SU-DHL-6 (cell line): ENCODE results near the gene NEGR1.

Source experiments
- H2AFZ ChIP-seq: fragments of 200-600 bp; sonication (generic); 2 replicates; pipeline ENCODE4 v1.6.1; 2014; ENCODE audit warnings: low read depth, mild to moderate bottlenecking, moderate library complexity, mixed read lengths, antibody characterized with exemption, low read length; ENCODE audit not compliant: severe bottlenecking
- H3F3A ChIP-seq: fragments of 200-600 bp; shearing (Covaris generic); 2 replicates; pipeline ENCODE4 v1.6.0; 2016; ENCODE audit warnings: antibody characterized with exemption, mild to moderate bottlenecking; ENCODE audit not compliant: insufficient read depth
- H3K27ac ChIP-seq: fragments of 200-600 bp; sonication (generic); 2 replicates; pipeline ENCODE4 v1.5.1; 2016; ENCODE audit warnings: low read depth, mild to moderate bottlenecking, low read length, moderate library complexity, mixed read lengths
- H3K27me3 ChIP-seq: fragments of 200-600 bp; sonication (generic), shearing (Covaris generic); 2 replicates; pipeline ENCODE4 v1.6.0; 2014; ENCODE audit warnings: mild to moderate bottlenecking, low read length
- H3K36me3 ChIP-seq: fragments of 200-600 bp; sonication (generic); 2 replicates; pipeline ENCODE4 v1.6.1; 2014; ENCODE audit warnings: mild to moderate bottlenecking, low read length, mixed read lengths
- H3K4me2 ChIP-seq: fragments of 300-600, 200-600 bp; shearing (Covaris generic), sonication (generic); 2 replicates; pipeline ENCODE4 v1.6.0; 2014; ENCODE audit warnings: low read length, low read depth, mild to moderate bottlenecking; ENCODE audit not compliant: poor library complexity, severe bottlenecking
- H3K4me3 ChIP-seq: fragments of 200-600 bp; sonication (generic); 2 replicates; pipeline ENCODE4 v1.5.1; 2014; ENCODE audit warnings: antibody characterized with exemption, low read length, mild to moderate bottlenecking, mixed read lengths; ENCODE audit not compliant: insufficient read depth, poor library complexity, severe bottlenecking
- H3K79me2 ChIP-seq: fragments of 200-600 bp; sonication (generic); 2 replicates; pipeline ENCODE4 v1.6.1; 2014; ENCODE audit warnings: mild to moderate bottlenecking, low read length, moderate library complexity; ENCODE audit not compliant: insufficient read depth
- H3K9ac ChIP-seq: fragments of 200-600 bp; sonication (generic); 2 replicates; pipeline ENCODE4 v1.7.0; 2014; ENCODE audit warnings: mild to moderate bottlenecking, low read length
- H3K9me2 ChIP-seq: fragments of 200-600 bp; sonication (generic); replicated peaks from 2 replicates; pipeline ENCODE4 v1.6.1; 2014; ENCODE audit warnings: low read length; ENCODE audit not compliant: insufficient read depth
- H3K9me3 ChIP-seq: fragments of 200-600 bp; sonication (generic); 2 replicates; pipeline ENCODE4 v1.6.1; 2014; ENCODE audit warnings: low read length, mixed read lengths; ENCODE audit not compliant: insufficient read depth
- H4K20me1 ChIP-seq: fragments of 200-600 bp; sonication (generic); 2 replicates; pipeline ENCODE4 v1.6.1; 2014; ENCODE audit warnings: low read depth, mild to moderate bottlenecking, antibody characterized with exemption, low read length, moderate library complexity, mixed read lengths
- EZH2phosphoT487 ChIP-seq: fragments of 200-600 bp; sonication (generic), shearing (Covaris generic); conservative IDR thresholded peaks from 2 replicates; pipeline ENCODE4 v1.6.1; 2018; ENCODE audit warnings: mild to moderate bottlenecking, antibody characterized with exemption, low read length, moderate library complexity, mixed read lengths
- TF ChIP-seq, protein P1 (sequence below): fragments of 200-600 bp; sonication (generic); IDR thresholded peaks from one replicate; pipeline ENCODE4 v1.5.1; 2017; ENCODE audit warnings: antibody characterized with exemption, mild to moderate bottlenecking, low read length, moderate library complexity; ENCODE audit not compliant: insufficient read depth, poor library complexity, severe bottlenecking

The NEGR1 gene

GRCh38 chr1:71464016-71464415, 818.3 kb downstream of the NEGR1 start:
- Histone ChIP-seq H3K27ac (no peak overlapping the region), H2AFZ (no peak overlapping the region), H3K4me2 (no peak overlapping the region)

GRCh38 chr1:71463144-71463543, 819.2 kb downstream of the NEGR1 start:
- Histone ChIP-seq H3K4me2 (no peak overlapping the region), H3K27me3 (no peaks in the 10 kb centered on the region), H3K9me2 (no peaks in the 10 kb centered on the region), H3K9ac (no peak overlapping the region), H3K27ac (no peak overlapping the region), H3K9me3 (no peaks in the 10 kb centered on the region), H3K4me3 (no peak overlapping the region), H3F3A (no peaks in the 10 kb centered on the region), H3K36me3 (no peaks in the 10 kb centered on the region), H3K79me2 (no peaks in the 10 kb centered on the region), H4K20me1 (no peaks in the 10 kb centered on the region), H2AFZ (no peak overlapping the region)
- TF ChIP-seq, protein P1, sequence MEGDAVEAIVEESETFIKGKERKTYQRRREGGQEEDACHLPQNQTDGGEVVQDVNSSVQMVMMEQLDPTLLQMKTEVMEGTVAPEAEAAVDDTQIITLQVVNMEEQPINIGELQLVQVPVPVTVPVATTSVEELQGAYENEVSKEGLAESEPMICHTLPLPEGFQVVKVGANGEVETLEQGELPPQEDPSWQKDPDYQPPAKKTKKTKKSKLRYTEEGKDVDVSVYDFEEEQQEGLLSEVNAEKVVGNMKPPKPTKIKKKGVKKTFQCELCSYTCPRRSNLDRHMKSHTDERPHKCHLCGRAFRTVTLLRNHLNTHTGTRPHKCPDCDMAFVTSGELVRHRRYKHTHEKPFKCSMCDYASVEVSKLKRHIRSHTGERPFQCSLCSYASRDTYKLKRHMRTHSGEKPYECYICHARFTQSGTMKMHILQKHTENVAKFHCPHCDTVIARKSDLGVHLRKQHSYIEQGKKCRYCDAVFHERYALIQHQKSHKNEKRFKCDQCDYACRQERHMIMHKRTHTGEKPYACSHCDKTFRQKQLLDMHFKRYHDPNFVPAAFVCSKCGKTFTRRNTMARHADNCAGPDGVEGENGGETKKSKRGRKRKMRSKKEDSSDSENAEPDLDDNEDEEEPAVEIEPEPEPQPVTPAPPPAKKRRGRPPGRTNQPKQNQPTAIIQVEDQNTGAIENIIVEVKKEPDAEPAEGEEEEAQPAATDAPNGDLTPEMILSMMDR: no peak
- TF ChIP-seq EZH2phosphoT487: no peak

More at GRCh38 chr1:71464016-71464415, 818.3 kb downstream of the NEGR1 start:
- Histone ChIP-seq H3F3A (no peaks in the 10 kb centered on the region), H3K36me3 (no peaks in the 10 kb centered on the region), H4K20me1 (no peaks in the 10 kb centered on the region), H3K27me3 (no peaks in the 10 kb centered on the region), H3K79me2 (no peaks in the 10 kb centered on the region), H3K9ac (no peak overlapping the region), H3K9me3 (no peaks in the 10 kb centered on the region), H3K4me3 (no peak overlapping the region), H3K9me2 (no peaks in the 10 kb centered on the region)
- TF ChIP-seq, protein P1: no peak

GRCh38 chr1:71462247-71462646, 820.1 kb downstream of the NEGR1 start:
- Histone ChIP-seq H3K4me3 (no peak overlapping the region), H3K9ac (no peak overlapping the region), H3K27me3 (no peaks in the 10 kb centered on the region), H3F3A (no peaks in the 10 kb centered on the region), H2AFZ (no peak overlapping the region), H3K27ac (no peak overlapping the region), H4K20me1 (no peaks in the 10 kb centered on the region), H3K9me3 (no peaks in the 10 kb centered on the region), H3K9me2 (no peaks in the 10 kb centered on the region), H3K4me2 (no peak overlapping the region), H3K79me2 (no peaks in the 10 kb centered on the region), H3K36me3 (no peaks in the 10 kb centered on the region)
- no peak for TF ChIP-seq EZH2phosphoT487
- TF ChIP-seq, protein P1: no peak
